ENCODE measurements around the gene SEC62. TPM values are rescaled to one million over a fixed set of nuclear protein-coding genes. Genes with fewer than 3 reads are reported as not detected.

The SEC62 gene
- total and polyA plus RNA-seq, 2 of the 4 experiments (the other 2 are of a cell fraction): 33.2 to 36.6 TPM

DNA sequence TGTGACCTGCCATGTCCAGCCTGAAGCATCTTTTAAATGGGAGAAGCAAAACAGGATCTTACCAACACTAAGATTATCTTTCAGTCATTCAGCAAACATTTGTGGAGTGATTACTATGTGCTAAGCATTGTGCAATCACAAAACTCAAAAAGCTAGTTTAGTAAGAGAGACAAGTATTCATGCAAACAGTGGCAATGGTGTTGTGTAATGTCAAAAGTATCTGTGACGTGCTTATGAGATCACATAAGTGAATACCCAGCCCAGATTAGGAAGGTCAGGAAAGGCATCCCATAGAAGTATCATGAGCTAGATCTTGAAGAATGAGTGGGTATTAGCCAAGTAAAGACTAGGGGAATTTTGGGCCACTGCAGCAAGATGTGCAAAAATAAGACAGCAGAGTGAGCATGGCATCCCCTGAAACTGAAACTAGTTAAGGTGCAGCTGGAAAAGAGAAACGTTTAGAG, 32.1 kb downstream of the SEC62 start:
- no peaks in the 10 kb centered on the region for H3K9me3 ChIP-seq (ENCODE audit: control insufficient read depth, insufficient read depth, low read length)
- ChIA-PET CTCF (no interaction called here), POLR2A (ENCODE audit: unreplicated experiment) (no interaction called here)
- intact Hi-C loops (cut with micrococcal nuclease) (no loop called here), in situ Hi-C loops (cut with MboI; ENCODE audit: low sequenced_read_pairs) (no loop called here), dilution Hi-C loops (cut with HindIII; ENCODE audit: low sequenced_read_pairs, unreplicated experiment) (no loop called here)
- H4K20me1 ChIP-seq (ENCODE audit: insufficient read depth, low read length): no peaks in the 10 kb centered on the region
- peak overlapping the region; percentile 77; the same call in 1 of the 2 replicates for H3K18ac ChIP-seq (ENCODE audit: low read depth, low read length)
- H2BK120ac ChIP-seq (ENCODE audit: low read depth, low read length): peak overlapping the region; percentile 86; the same call in 1 of the 2 replicates
- H4K8ac ChIP-seq (ENCODE audit: low read depth in 2 of 2, low read length in 2 of 2): peak overlapping the region; percentile 51 to 73
- BruUV-seq (replicated peaks): no TSS peak
- peak overlapping the region; percentile 89 for H3K14ac ChIP-seq (replicated peaks; ENCODE audit: low read depth, low read length)
- DNase-seq (peak; percentile 99), ATAC-seq (ENCODE audit: low read depth) (peak; percentile 88)
- H4K5ac ChIP-seq (ENCODE audit: low read depth, low read length): peak overlapping the region; percentile 65; the same call in 1 of the 2 replicates
- H3K36me3 ChIP-seq (ENCODE audit: control insufficient read depth, insufficient read depth, low read length): peaks cover 4% of the 10 kb centered on the region
- peak overlapping the region; percentile 73; the same call in 1 of the 2 replicates for H3K23ac ChIP-seq (ENCODE audit: low read depth, low read length)
- peak; percentile 100 for TF ChIP-seq CEBPB (IDR thresholded peaks at IDR 0.05; ENCODE audit: low read depth, low read length)
- peak; percentile 67 for TF ChIP-seq RCOR1 (IDR thresholded peaks at IDR 0.05; ENCODE audit: insufficient replicate concordance, low read length)
- TF ChIP-seq RAD21 (IDR thresholded peaks at IDR 0.05; ENCODE audit: low read length): no peak
- no peak; the same call in 1 of the 2 replicates for TF ChIP-seq RFX5 (IDR thresholded peaks at IDR 0.05; ENCODE audit: low read depth, low read length)
- TF ChIP-seq SMC3 (IDR thresholded peaks at IDR 0.05; ENCODE audit: low read depth, low read length): no peak
- 0 out of 2 replicates have a peak, but pooled peaks have one; percentile 26 for TF ChIP-seq BHLHE40 (IDR thresholded peaks at IDR 0.05; ENCODE audit: low read depth, low read length)
- no peak for TF ChIP-seq MAZ (IDR thresholded peaks at IDR 0.05; ENCODE audit: borderline replicate concordance, low read depth, low read length)
- no peak for TF ChIP-seq CHD1 (IDR thresholded peaks at IDR 0.05; ENCODE audit: low read depth, low read length)
- TF ChIP-seq, protein P1, sequence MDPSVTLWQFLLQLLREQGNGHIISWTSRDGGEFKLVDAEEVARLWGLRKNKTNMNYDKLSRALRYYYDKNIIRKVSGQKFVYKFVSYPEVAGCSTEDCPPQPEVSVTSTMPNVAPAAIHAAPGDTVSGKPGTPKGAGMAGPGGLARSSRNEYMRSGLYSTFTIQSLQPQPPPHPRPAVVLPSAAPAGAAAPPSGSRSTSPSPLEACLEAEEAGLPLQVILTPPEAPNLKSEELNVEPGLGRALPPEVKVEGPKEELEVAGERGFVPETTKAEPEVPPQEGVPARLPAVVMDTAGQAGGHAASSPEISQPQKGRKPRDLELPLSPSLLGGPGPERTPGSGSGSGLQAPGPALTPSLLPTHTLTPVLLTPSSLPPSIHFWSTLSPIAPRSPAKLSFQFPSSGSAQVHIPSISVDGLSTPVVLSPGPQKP (IDR thresholded peaks at IDR 0.05; ENCODE audit: borderline replicate concordance, low read depth, low read length): no peak
- TF ChIP-seq MXI1 (IDR thresholded peaks at IDR 0.05; ENCODE audit: borderline replicate concordance, low read depth, low read length): no peak
- no peak for TF ChIP-seq NFE2L2 (IDR thresholded peaks at IDR 0.05; ENCODE audit: low read depth, low read length)
- TF ChIP-seq FOS (IDR thresholded peaks at IDR 0.05; ENCODE audit: low read depth, low read length): peak; percentile 57
- no peak for TF ChIP-seq POLR2A (IDR thresholded peaks at IDR 0.05; ENCODE audit: low read depth, low read length)
- peak; percentile 35; the same call in 1 of the 2 replicates for TF ChIP-seq MAFK (IDR thresholded peaks at IDR 0.05; ENCODE audit: low read depth, low read length)
- H2BK15ac ChIP-seq (ENCODE audit: low read depth, low read length): peak overlapping the region; percentile 21; the same call in 1 of the 3 replicates
- H3K4me3 ChIP-seq (ENCODE audit: insufficient read depth, low read depth, low read length): no peak overlapping the region
- no peak overlapping the region for H3K56ac ChIP-seq (ENCODE audit: extremely low read depth, insufficient read depth, low read length)
- H3K4me2 ChIP-seq (ENCODE audit: low read depth, low read length): peak overlapping the region; percentile 47; the same call in 1 of the 2 replicates
- H3K4ac ChIP-seq (ENCODE audit: low read depth, low read length): peak overlapping the region; percentile 85; the same call in 1 of the 2 replicates
- H2BK5ac ChIP-seq (ENCODE audit: low read depth, low read length, poor library complexity, severe bottlenecking): peak overlapping the region; percentile 98
- H2AK9ac ChIP-seq (replicated peaks; ENCODE audit: low read depth, low read length, poor library complexity): no peak overlapping the region
- peaks cover 0 to 4% of the 10 kb centered on the region in 2 experiments; a peak in 1 of 4 replicates for H3K79me1 ChIP-seq (ENCODE audit: low read depth in 1 of 2, low read length in 2 of 2)
- peak overlapping the region; percentile 21; the same call in 1 of the 2 replicates for H3K9ac ChIP-seq (ENCODE audit: low read depth, low read length)
- H4K91ac ChIP-seq (ENCODE audit: insufficient read depth, low read depth, low read length): peak overlapping the region; percentile 65; the same call in 1 of the 2 replicates
- H3K4me1 ChIP-seq (ENCODE audit: control insufficient read depth, insufficient read depth, low read length): peaks cover 5% of the 10 kb centered on the region
- H3K27me3 ChIP-seq (ENCODE audit: control insufficient read depth, insufficient read depth, low read length): no peaks in the 10 kb centered on the region
- no CpG with 5 or more reads among the region's 2 CpGs for WGBS, 2 experiments (ENCODE audit: extremely low coverage in 2 of 2, insufficient read length in 1 of 2)
- peak overlapping the region; percentile 81 for H3K27ac ChIP-seq (ENCODE audit: insufficient read depth, low read length)
- peak overlapping the region; percentile 84; the same call in 1 of the 2 replicates for H2BK20ac ChIP-seq (ENCODE audit: low read depth, low read length)
- no peaks in the 10 kb centered on the region for H3K9me1 ChIP-seq (ENCODE audit: insufficient read depth, low read length)
- H2AK5ac ChIP-seq (ENCODE audit: low read depth, low read length): peak overlapping the region; percentile 83; the same call in 1 of the 2 replicates
- no peak overlapping the region for H2AFZ ChIP-seq (replicated peaks; ENCODE audit: low read length, poor library complexity)
